T1000 (cell line): Measurements from ENCODE around the gene PSME2.
A peak's percentile ranks its signal among the peaks of the same experiment; 100 is the strongest.

Experiments
- DNase-seq: peaks from one replicate; lab custom pipeline; 2025; ENCODE audit warnings: mixed read lengths; lab: John Stamatoyannopoulos, UW

PSME2 gene

DNA sequence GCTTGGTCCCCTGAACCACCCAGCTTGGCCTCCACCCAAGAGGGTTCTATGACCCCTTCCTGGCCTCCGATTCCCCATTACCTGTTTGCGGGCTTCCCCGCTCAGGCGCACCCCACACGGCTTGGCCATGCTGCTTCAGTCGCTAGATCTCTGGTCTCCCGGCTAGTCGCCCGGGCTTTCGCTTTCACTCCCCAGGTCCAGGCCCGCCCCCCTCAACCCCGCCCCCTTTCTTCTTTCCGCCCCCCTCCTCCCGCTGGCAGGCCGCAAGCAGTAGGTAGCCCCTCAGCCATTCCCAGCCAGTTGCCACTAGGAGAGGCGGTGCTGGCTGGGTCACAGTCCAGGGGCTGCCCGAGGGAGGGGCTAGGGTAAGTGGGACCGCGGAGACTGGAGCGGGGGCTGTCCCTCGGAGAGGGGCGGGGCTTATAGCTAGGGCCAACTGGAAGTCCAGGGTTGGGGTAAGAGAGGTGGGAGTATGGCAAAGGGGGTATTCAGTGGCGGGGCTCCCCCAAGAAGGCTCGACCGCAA is at the start of gene PSME2:
Gene PSME2 (minus strand): TSS at position 158 of the 525 bp plus-strand sequence. CDS start 29 bp downstream, at position 129.
- DNase-seq = peak; percentile 92

GRCh38 chr14:24195186-24196070 is 49.0 kb upstream of the PSME2 start, which contains the start of gene TM9SF1:
TM9SF1 (minus strand) TSS chr14:24195441; CDS start chr14:24195019, 422 bp downstream.
- peak; percentile 75 for DNase-seq

DNA sequence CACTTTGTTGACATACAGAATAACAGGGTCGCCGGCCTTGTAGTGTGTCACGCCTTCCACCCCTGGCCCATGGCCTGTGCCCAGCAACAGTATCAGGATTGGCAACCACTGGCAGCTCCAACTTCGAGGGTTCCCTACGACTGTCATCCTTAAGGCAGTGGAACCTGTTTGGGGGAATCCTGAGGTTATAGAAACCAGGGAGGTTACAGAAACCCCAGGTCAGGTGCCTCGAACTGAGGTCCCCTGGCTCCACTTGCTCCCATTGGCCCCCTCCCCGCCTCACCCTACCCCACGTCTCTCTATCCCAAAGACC is 48.4 kb upstream of the PSME2 start:
- DNase-seq = no peak

- DNase-seq = no peak
These were observed 47.9 kb upstream of the PSME2 start for GRCh38 chr14:24194186-24194872.

DNA sequence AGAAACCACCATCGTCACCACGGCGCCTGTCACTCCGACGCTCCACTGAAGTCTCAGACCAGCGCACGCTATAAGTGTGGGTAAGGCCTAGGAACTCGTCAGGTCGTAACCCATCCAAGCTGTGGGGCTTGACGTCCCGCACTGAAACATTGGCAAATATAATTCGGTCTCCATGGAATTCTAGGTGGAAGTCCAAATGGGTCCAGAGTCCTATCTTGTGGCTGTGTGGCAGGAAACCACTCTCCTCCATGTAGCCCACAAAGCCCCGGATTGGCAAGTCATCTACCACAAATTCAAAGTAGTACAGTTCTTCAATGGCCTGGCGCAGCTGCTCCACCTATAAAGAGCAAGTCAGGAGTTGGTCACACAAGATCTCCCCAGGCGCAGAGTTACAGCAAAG is 46.5 kb upstream of the PSME2 start:
- no peak for DNase-seq

- no peak for DNase-seq
These were observed 44.0 kb upstream of the PSME2 start for GRCh38 chr14:24190416-24190815.

DNA sequence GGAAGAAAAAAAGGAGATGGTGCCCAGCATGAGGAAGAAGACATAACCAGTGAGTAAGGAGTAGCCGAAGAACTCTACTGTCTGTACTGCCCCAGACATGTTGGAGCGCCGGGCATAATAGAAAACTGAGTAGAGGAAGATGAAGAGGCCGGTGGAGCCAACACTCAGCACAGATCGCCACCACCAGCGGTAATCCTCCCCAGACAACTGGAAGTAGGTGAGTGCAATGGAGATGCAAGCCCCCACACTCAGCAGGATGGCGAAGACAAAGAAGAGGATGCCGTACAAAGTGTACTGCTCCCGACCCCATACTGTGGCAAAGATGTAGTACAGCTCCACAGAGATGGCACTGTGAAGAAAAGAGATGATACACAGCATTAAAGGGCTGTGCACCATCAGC is 43.0 kb upstream of the PSME2 start:
- no peak for DNase-seq

DNA sequence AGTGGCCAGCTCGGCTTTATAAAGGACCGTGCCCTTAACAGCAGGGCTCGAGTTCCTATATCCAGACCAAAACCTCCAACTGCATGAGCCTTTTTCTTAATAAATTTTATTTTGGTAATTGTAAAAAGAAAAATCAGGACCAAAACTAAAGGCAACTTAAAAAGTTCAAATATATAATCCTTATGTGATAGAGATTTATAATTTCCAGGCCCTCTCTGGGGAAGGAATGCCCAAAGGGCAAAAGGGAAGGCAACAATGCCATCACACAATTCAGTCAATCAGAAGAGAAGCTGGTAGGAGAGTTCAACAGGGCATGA is 42.6 kb upstream of the PSME2 start:
- DNase-seq = no peak

GRCh38 chr14:24188251-24189058 is 42.0 kb upstream of the PSME2 start, which contains the start of gene IPO4:
IPO4 (minus strand) TSS chr14:24188816; CDS start chr14:24188787, 29 bp downstream.
- DNase-seq = peak; percentile 82

- no peak for DNase-seq
These were observed 41.1 kb upstream of the PSME2 start for GRCh38 chr14:24187539-24187915.

DNA sequence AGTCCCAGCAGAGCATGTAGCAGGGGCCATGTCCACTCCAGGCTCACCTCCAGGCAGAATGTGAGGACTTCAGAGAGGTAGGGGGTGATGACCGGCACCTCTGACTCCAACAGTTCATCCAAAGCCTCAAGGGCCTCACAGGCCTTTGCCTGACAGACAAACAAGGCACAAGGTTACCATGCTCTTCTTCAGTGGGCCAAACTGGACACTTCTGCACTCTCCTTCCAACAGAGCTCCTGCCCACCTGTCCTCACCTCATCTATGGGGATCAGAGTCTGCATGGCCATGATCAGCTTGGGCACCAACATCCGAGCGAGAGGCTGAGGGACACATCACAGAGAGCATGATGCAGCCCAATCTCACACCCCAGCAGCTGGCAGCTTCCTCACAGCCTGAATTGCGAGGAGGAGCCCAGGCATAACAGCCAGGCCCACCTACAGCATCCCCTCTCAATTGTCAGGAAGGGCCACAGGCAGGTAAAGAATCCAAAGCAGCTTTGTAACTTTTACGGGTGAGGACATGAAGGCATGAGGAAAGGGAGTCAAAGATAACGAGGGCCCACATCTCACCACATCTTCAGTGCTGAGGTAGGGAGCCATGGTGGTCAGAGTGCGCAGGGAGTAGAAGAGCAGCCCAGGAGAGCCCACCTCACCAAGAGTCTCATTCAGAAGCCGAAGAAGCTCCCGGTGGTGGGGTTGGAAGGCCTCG is 40.6 kb upstream of the PSME2 start:
- DNase-seq = no peak

GRCh38 chr14:24185741-24186140 is 39.3 kb upstream of the PSME2 start:
- DNase-seq = no peak

- DNase-seq = no peak
These were observed 38.6 kb upstream of the PSME2 start for GRCh38 chr14:24185026-24185425.

DNA sequence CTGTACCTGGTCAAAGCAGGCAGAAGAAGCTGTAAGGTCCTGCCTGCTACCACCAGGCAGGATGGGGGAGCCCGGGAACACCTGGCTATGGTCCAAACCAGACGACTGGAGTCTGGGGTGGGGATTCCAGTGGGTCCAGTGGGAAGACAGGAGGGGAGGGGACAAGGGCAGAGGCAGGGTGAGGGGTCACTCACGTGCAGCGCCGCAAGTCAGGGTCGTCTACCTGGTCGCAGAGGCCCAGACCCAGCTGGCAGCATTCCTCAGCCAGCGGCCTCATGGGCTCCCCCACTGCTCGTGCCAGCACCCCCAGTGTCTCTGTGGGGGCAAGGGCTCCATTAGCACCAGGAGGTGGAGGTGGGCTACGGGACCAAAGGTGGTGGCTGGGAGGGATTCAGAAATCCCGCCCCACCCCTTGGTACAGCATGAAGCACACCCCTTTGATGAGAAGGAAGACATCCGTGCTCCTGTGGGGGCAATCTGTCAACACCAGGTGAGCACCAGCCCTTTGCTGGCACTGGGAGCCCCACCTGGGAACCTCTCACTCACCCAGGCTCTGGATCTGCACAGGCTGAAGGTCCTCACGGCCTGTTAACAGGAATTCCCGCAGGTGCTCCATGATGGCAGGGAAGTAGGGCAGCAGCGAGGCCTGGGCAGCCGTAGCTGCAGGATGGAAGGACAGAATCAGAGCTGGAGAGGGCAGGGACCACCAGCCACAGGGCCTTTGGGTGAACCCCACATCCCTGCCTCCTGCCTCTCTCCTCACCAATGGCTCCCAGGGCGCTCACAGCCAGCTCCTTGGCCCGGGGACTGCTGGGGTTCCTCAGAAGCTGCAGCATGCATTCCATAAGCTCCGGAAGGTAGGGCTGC is 37.9 kb upstream of the PSME2 start:
- DNase-seq = no peak

- no peak for DNase-seq
These were observed 36.6 kb upstream of the PSME2 start for GRCh38 chr14:24183014-24183481.

DNA sequence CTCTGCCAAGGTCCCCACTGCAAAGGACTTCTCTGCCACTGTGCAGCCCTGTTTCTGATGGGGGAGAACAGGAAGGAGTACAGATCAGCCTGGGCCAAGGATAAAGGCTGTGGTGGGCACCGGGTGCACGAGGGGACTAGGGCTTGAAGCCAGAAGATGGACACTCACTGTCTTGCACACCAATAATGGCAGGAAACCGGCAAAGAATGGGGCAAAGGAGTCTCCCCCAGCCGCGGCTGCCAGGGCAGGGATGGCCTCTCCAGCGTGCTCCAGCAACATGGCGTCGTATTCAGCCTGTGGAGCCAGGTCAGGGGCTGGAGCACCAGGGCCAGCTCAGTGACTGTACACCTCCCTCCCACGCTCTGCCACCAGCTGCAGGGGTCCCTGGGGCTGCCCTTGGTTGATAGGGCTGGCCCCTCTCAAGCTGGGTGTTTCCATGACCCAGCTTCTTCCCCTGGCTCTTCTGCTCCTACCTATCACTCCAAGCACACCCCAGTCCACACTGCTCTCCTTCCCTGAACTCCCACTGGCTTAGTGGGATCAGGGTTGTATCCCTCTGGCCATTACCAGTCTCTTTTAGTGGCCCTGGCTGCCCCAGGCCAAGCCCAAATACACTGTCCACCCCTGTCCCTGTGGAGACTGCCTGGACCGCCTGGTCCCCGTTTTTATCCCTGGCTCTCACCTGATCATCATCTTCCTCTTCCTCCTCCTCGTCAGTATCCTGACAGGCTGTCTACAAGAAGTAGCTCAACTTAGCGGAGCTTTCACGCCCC is 35.9 kb upstream of the PSME2 start:
- DNase-seq = no peak

- DNase-seq = no peak
These were observed 35.1 kb upstream of the PSME2 start for GRCh38 chr14:24181371-24182077.

GRCh38 chr14:24179961-24180796 is 33.8 kb upstream of the PSME2 start:
- DNase-seq = peak; percentile 31
